Fibroblast of mammary gland (primary cell): ENCODE results near the gene SCCPDH.
A peak's percentile ranks its signal among the peaks of the same experiment; 100 is the strongest.
"Not testable (repeated sequence)": the region's sequence is repeated elsewhere in the genome, so short reads cannot be mapped to it uniquely, and the experiment has no call there.

Experiments used
- DNase-seq: peaks from one replicate; pipeline ENCODE4 v3.0.0-alpha.2; 2010; ENCODE audit warnings: low read depth
- H3K4me3 ChIP-seq: 2 replicates; pipeline ENCODE4 v1.5.1; 2011; ENCODE audit warnings: low read depth, mild to moderate bottlenecking, low read length, moderate library complexity; ENCODE audit not compliant: control insufficient read depth
- TF ChIP-seq, protein P1 (sequence below): conservative IDR thresholded peaks from 2 replicates; pipeline ENCODE4 v1.5.1; 2011; ENCODE audit warnings: low read depth, low read length, inconsistent platforms; ENCODE audit not compliant: control insufficient read depth, insufficient read depth

The SCCPDH gene

DNA sequence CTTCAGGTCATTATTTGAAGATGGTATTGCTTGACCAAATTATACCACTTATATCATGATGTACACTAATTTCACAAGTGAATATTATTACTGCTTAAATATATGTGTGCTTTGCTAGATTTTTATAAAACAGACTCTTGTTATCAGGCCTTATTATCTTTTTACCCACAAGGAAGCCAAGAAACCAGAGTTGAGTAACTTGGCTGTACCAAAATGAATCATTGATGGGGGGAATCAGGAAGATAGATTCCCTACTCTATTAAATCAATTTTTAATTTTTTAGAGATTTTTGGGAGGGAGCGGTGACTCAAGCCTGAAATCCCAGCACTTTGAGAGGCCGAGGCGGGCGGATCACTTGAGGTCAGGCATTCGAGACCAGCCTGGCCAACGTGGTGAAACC, 16.0 kb upstream of the SCCPDH start:
- no peak overlapping the region for H3K4me3 ChIP-seq
- TF ChIP-seq, protein P1, sequence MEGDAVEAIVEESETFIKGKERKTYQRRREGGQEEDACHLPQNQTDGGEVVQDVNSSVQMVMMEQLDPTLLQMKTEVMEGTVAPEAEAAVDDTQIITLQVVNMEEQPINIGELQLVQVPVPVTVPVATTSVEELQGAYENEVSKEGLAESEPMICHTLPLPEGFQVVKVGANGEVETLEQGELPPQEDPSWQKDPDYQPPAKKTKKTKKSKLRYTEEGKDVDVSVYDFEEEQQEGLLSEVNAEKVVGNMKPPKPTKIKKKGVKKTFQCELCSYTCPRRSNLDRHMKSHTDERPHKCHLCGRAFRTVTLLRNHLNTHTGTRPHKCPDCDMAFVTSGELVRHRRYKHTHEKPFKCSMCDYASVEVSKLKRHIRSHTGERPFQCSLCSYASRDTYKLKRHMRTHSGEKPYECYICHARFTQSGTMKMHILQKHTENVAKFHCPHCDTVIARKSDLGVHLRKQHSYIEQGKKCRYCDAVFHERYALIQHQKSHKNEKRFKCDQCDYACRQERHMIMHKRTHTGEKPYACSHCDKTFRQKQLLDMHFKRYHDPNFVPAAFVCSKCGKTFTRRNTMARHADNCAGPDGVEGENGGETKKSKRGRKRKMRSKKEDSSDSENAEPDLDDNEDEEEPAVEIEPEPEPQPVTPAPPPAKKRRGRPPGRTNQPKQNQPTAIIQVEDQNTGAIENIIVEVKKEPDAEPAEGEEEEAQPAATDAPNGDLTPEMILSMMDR, result no peak
- DNase-seq, result no peak

DNA sequence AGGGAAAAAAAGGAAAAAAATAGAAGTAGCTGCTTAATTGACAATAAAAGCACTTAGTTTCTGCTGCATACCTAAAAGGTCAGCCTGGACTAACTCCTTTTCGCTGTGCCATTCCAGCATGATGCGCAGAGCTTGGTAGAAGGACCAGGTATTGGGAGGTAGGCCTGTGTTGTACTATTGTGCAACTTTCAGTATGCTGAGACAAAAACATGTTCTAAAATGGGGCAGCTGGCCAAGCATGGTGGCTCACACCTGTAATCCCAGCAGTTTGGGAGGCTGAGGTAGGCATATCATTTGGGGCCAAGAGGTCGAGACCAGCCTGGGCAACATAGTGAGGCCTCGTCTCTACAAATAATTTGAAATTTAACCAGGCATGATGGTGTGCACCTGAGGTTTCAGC, 15.0 kb upstream of the SCCPDH start:
- DNase-seq, result no peak
- TF ChIP-seq, protein P1, result no peak
- no peak overlapping the region for H3K4me3 ChIP-seq

DNA sequence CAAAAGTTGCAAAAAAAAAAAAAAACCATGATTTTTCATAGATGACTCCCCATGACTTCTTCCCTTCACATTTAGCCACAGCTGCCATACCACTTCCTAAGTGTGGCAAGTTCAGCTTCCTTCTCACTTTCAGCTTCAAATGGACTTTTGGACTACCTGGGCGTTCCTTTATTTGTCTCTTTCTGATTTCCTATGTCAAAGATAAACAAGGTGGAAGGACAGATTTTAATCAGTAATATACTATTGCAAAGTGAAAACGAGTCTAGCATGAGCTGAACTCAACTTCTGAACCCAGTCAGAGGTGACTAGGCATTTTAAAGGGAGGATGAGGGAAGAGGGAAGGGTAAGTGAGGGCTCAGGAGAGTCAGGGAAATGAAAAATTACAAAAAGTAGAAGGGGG, 14.4 kb upstream of the SCCPDH start:
- DNase-seq, result no peak
- TF ChIP-seq, protein P1, result no peak
- H3K4me3 ChIP-seq, result no peak overlapping the region

DNA sequence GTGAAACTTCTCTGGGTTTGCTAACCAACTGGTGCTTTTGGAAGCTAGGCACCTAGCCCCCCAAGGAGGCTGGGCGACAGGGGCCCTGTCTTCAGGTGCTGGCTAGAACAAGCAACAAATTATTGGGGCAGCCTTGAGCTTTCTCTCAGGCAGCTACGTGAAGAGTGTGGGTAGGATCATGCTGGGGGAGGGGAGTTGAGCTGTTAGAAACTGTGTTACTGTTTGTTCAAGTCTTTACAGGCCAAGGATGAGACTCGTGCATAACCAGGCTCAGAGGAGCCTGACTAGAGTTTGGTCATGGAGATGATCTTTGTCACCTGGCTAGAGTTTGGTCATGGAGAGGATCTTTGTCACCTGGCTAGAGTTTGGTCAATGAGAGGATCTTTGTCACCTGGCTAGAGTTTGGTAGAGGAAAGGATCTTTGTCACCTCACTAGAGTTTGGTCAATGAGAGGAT, 12.6 kb upstream of the SCCPDH start:
- H3K4me3 ChIP-seq, result no peak overlapping the region
- DNase-seq, result no peak
- TF ChIP-seq, protein P1, result no peak

DNA sequence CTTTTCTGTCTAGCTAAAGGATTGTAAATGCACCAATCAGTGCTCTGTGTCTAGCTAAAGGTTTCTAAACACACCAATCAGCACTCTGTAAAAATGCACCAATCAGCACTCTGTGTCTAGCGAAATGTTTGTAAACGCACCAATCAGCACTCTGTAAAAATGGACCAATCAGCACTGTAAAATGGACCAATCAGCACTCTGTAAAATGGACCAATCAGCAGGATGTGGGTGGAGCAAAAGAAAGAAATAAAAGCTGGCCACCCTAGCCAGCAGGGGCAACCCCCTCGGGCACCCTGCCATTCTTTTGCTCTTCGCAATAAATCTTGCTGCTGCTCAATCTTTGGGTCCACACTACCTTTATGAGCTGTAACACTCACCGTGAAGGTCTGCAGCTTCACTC, 11.8 kb upstream of the SCCPDH start:
- H3K4me3 ChIP-seq, DNase-seq: not testable (repeated sequence)

DNA sequence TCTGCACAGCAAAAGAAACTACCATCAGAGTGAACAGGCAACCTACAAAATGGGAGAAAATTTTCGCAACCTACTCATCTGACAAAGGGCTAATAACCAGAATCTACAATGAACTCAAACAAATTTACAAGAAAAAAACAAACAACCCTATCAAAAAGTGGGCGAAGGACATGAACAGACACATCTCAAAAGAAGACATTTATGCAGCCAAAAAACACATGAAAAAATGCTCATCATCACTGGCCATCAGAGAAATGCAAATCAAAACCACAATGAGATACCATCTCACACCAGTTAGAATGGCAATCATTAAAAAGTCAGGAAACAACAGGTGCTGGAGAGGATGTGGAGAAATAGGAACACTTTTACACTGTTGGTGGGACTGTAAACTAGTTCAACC, 4.8 kb upstream of the SCCPDH start:
- not testable (repeated sequence) for DNase-seq, H3K4me3 ChIP-seq

DNA sequence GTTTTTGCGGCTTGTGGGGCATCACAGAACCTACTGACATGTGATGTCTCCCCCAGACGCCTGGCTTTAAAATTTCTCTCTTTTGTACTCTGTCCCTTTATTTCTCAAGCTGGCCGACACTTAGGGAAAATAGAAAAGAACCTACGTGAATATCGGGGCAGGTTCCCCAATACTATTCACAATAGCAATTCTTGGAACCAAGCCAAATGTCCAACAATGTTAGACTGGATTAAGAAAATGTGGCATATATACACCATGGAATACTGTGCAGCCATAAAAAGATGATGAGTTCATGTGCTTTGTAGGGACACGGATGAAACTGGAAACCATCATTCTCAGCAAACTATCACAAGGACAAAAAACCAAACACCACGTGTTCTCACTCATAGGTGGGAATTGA, 3.4 kb upstream of the SCCPDH start:
- not testable (repeated sequence) for DNase-seq, H3K4me3 ChIP-seq

DNA sequence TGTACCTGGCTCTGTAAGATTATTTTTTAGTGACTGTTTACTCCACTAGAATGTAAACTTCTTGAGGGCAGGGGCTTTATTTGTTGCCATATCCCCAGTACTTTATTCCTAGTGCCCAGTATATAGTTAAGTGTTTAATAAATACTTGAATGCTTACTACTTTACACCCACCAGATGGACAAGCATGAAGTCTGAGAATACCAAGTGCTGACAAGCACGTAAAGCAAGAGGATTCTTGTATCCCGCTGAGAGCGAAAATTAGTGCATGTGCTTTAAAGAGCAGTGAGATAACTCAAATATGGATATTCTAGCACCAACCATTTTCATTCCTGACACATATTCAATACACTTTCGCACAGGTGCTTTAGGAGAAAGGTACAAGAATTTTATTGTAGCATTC, 1.5 kb upstream of the SCCPDH start:
- TF ChIP-seq, protein P1, result no peak
- no peak overlapping the region for H3K4me3 ChIP-seq
- no peak for DNase-seq

DNA sequence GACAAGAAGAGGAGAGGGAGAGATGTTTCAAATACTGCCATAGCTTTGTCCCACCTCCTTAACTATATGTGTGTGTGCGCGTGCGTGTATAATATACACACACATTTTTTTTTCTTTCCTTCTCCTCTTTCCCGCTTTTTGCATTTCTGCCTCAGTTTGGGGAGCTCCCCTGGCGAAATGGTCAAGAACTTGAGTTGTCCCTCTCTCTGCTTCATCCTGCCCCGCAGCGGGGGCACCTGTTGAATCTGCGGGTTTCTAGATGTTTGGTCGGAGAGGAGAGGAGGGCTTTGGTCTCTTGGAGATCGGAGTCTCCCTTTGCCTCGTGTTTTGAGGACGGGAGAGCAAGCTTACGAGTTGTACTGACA, 504 bp downstream of the SCCPDH start:
- TF ChIP-seq, protein P1, result no peak
- H3K4me3 ChIP-seq, result peak overlapping the region; percentile 78
- peak; percentile 37 for DNase-seq
